Left ventricle myocardium inferior (tissue), 1 donor: Measurements from ENCODE around the gene MYCBPAP. TPM values are rescaled to one million over a fixed set of nuclear protein-coding genes. Genes with fewer than 3 reads are reported as not detected.

Experiments used
- DNase-seq: peaks from one replicate; pipeline ENCODE4 v3.0.0-alpha.2; 2020
- H3K27ac ChIP-seq: fragments of 200-600 bp; replicated peaks from 2 replicates; pipeline ENCODE4 v1.8.0; 2021
- H3K27me3 ChIP-seq: fragments of 200-600 bp; 2 replicates; pipeline ENCODE4 v1.8.0; 2021; ENCODE audit warnings: low read depth
- H3K36me3 ChIP-seq: fragments of 200-600 bp; 2 replicates; pipeline ENCODE4 v1.8.0; 2021
- H3K4me1 ChIP-seq: fragments of 200-600 bp; 2 replicates; pipeline ENCODE4 v1.8.0; 2021
- H3K4me3 ChIP-seq: fragments of 200-600 bp; 2 replicates; pipeline ENCODE4 v1.8.0; 2021; ENCODE audit warnings: mild to moderate bottlenecking, moderate library complexity
- H3K9me3 ChIP-seq: fragments of 200-600 bp; replicated peaks from 2 replicates; pipeline ENCODE4 v1.8.0; 2021
- intact Hi-C: fragments of 100-400 bp; cut with micrococcal nuclease; formaldehyde crosslinking; loops from one replicate; pipeline ENCODE4 v1.11.0; 2022
- total RNA-seq: library from RNA; stranded (reverse); fragmentation: NEBNext Ultra II Directional; extraction: Animal tissue kit (Norgen Biotek cat#: 25700); gene quantifications from one replicate; pipeline ENCODE4 v1.2.1, GENCODE V29; 2021
- TF ChIP-seq, protein P1 (sequence below): fragments of 200-600 bp; IDR thresholded peaks from 2 replicates; pipeline ENCODE4 v1.8.0; 2021; ENCODE audit warnings: antibody characterized with exemption, mild to moderate bottlenecking, borderline replicate concordance
- donor health status: DM: no; HTN: yes; CAD: no; lungs with severe emphysema.

MYCBPAP gene
- total RNA-seq, 1 donor from 2014 or later: 0.82 TPM

DNA sequence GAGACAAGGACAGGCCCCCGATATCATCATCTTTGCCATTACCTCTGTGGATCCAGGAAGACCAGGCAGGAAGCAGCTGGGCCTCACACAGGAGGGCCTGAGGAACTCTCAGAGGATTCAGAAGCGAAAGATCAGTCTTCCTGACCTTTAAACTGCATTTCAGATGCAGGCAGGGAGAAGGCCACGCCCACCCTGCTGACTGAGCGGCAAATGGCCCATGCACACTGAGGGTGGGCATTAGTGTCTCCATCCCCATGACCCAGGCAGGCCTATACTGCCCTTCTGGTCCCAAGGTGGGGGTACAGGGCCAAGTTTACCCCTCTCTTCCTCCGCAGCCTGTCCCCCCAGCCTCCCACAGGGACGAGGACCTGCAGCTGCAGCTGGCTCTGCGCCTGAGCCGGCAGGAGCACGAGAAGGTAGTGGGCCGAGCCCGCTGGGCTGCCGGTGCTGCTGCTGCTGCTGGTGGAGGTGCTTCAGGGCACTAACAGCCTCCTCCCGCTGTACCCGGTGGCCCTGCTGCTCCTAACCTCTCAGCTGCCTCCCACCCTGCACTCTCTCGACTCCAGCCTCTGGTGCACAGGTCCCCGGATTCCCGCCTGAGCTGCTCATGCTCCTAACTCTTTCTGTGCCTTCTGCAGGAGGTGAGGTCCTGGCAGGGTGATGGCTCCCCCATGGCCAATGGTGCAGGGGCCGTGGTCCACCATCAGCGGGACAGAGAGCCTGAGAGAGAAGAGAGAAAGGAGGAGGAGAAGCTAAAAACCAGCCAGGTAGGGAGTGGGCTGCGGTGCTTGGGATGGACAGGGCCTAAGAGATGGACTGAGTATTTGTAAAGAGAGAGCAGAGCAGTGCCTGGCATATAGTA lies 30.5 kb downstream of the MYCBPAP start:
- Histone ChIP-seq H3K27me3 (peaks cover 8% of the 10 kb centered on the region), H3K36me3 (peaks cover 30% of the 10 kb centered on the region), H3K27ac (no peak overlapping the region), H3K4me3 (no peak overlapping the region), H3K4me1 (peaks cover 44% of the 10 kb centered on the region), H3K9me3 (no peaks in the 10 kb centered on the region)
- no peak for DNase-seq
- intact Hi-C loops: no loop called here
- TF ChIP-seq, protein P1, sequence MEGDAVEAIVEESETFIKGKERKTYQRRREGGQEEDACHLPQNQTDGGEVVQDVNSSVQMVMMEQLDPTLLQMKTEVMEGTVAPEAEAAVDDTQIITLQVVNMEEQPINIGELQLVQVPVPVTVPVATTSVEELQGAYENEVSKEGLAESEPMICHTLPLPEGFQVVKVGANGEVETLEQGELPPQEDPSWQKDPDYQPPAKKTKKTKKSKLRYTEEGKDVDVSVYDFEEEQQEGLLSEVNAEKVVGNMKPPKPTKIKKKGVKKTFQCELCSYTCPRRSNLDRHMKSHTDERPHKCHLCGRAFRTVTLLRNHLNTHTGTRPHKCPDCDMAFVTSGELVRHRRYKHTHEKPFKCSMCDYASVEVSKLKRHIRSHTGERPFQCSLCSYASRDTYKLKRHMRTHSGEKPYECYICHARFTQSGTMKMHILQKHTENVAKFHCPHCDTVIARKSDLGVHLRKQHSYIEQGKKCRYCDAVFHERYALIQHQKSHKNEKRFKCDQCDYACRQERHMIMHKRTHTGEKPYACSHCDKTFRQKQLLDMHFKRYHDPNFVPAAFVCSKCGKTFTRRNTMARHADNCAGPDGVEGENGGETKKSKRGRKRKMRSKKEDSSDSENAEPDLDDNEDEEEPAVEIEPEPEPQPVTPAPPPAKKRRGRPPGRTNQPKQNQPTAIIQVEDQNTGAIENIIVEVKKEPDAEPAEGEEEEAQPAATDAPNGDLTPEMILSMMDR: no peak

DNA sequence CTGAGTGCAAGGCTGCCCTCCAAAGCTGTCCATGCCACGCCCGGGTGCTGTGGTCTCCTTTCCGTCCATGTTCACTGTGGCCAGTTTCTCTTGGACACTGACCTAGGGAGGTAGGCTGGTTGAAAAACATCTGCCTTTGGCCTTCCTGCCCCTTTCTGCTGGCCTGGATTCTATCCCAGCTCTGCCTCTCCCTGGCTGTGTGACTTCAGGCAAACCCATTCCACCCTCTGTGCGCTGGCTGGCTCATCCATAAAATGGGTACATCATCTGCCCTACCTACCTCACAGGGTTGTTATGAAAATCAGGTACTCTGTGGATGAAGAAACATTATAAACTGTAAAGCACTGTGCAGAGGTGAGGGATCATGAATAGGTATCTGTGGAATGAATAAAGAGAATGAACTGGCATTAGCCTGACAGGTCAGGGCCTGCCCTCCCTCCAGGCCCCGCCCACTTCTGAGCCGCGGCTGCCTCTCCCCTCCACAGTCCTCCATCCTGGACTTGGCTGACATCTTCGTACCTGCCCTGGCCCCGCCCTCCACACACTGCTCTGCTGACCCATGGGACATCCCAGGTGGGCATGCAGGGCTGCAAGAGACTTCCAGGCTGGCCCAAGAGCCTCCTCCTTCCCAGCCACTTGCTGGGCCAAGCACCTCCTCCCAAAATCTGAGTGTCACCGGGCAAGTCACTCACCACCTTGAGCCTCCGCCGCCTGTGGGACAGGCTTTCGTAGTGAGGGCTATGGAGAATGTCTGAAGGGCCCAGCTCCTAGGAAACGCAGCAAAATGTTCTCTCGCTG lies 31.7 kb downstream of the MYCBPAP start:
- intact Hi-C loops: loop anchor here (10.0 kb wide), 2 partner anchors 55 to 305 kb away; no protein-coding TSS in a partner anchor

DNA sequence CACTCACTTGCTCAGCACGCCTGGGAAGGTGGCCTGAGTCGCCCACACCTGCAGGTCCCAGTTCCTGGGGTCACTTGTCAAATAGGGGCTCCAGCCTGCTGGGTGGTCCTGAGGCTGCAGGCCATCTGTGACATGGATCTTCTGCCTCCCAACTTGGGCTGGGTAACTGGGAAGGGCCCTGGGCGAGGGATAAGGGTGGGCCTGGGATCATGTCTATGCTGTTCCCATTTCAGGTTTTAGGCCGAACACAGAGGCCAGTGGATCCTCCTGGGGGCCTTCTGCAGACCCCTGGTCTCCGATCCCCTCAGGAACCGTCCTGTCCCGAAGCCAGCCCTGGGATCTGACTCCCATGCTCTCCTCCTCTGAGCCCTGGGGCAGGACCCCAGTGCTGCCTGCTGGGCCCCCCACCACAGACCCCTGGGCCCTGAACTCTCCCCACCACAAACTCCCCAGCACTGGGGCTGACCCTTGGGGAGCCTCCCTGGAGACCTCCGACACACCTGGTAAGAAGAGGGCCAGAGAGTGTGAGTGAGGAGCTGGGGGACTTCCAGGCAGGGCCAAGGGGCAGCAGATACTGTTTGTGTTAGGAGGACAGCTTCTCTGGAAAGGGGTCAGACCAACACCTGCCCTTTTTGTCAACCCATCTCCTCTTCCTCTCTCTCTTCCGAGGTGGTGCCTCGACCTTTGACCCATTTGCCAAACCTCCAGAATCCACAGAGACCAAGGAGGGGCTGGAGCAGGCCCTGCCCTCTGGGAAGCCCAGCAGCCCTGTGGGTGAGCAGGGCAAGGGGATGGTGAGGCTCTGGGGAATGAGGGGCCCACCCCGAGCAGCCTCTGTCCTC lies 32.5 kb downstream of the MYCBPAP start:
- H3K27ac ChIP-seq: peak overlapping the region; percentile 73
- peaks cover 30% of the 10 kb centered on the region for H3K36me3 ChIP-seq
- no peaks in the 10 kb centered on the region for H3K27me3 ChIP-seq
- H3K4me1 ChIP-seq: peaks cover 29% of the 10 kb centered on the region
- intact Hi-C loops: loop anchor here (10.0 kb wide), 2 partner anchors 56 to 304 kb away; no protein-coding TSS in a partner anchor
- TF ChIP-seq, protein P1: no peak
- peak overlapping the region; percentile 64 for H3K4me3 ChIP-seq
- DNase-seq: no peak
- H3K9me3 ChIP-seq: no peaks in the 10 kb centered on the region

More for the DNA sequence above, 31.7 kb downstream of the MYCBPAP start:
- DNase-seq: no peak
- H3K9me3 ChIP-seq: no peaks in the 10 kb centered on the region
- peaks cover 34% of the 10 kb centered on the region for H3K4me1 ChIP-seq
- no peaks in the 10 kb centered on the region for H3K27me3 ChIP-seq
- no peak overlapping the region for H3K4me3 ChIP-seq
- no peak overlapping the region for H3K27ac ChIP-seq
- peaks cover 30% of the 10 kb centered on the region for H3K36me3 ChIP-seq
- TF ChIP-seq, protein P1: no peak

DNA sequence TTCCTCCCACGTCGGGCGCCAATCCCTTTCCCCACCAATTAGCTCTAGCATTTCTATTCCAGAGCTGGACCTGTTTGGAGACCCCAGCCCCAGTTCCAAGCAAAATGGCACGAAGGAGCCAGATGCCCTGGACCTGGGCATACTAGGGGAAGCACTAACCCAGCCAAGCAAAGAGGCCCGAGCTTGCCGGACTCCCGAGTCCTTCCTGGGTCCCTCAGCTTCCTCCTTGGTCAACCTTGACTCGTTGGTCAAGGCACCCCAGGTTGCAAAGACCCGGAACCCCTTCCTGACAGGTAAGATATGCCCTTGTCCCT lies 33.1 kb downstream of the MYCBPAP start:
- Histone ChIP-seq H3K27me3 (no peaks in the 10 kb centered on the region), H3K9me3 (no peaks in the 10 kb centered on the region), H3K4me1 (peaks cover 30% of the 10 kb centered on the region), H3K36me3 (peaks cover 29% of the 10 kb centered on the region), H3K27ac (peak overlapping the region; percentile 73), H3K4me3 (peak overlapping the region; percentile 64)
- intact Hi-C loops: loop anchor here (10.0 kb wide), 2 partner anchors 57 to 303 kb away; no protein-coding TSS in a partner anchor
- DNase-seq: no peak
- TF ChIP-seq, protein P1: no peak
